GM23248 (cell line): ENCODE measurements around the gene DHRS3. TPM values are rescaled to one million over a fixed set of nuclear protein-coding genes. Genes with fewer than 3 reads are reported as not detected.
A peak's percentile ranks its signal among the peaks of the same experiment; 100 is the strongest.

ENCODE experiments used
- DNase-seq: peaks from one replicate; pipeline ENCODE4 v3.0.0-alpha.2; 2015
- H2AFZ ChIP-seq: fragments of 200-600 bp; sonication (generic); 2 replicates; pipeline ENCODE4 v1.6.1; 2016; ENCODE audit warnings: antibody characterized with exemption
- H3F3A ChIP-seq: fragments of 200-600 bp; sonication (generic); 2 replicates; pipeline ENCODE4 v1.6.1; 2016; ENCODE audit warnings: mild to moderate bottlenecking, antibody characterized with exemption, mixed run types; ENCODE audit not compliant: insufficient read depth
- H3K27ac ChIP-seq: fragments of 200-600 bp; sonication (generic); 2 replicates; pipeline ENCODE4 v1.5.1; 2016; ENCODE audit warnings: mild to moderate bottlenecking
- H3K27me3 ChIP-seq: fragments of 200-600 bp; sonication (generic); replicated peaks from 2 replicates; pipeline ENCODE4 v1.6.1; 2016; ENCODE audit warnings: mild to moderate bottlenecking; ENCODE audit not compliant: insufficient read depth
- H3K36me3 ChIP-seq: fragments of 200-600 bp; sonication (generic); 2 replicates; pipeline ENCODE4 v1.6.1; 2016; ENCODE audit warnings: low read depth, mild to moderate bottlenecking
- H3K4me1 ChIP-seq: fragments of 200-600 bp; sonication (generic); 2 replicates; pipeline ENCODE4 v1.6.1; 2016; ENCODE audit warnings: mild to moderate bottlenecking; ENCODE audit not compliant: insufficient read depth
- H3K4me2 ChIP-seq: fragments of 200-600 bp; sonication (generic); one replicate; pipeline ENCODE4 v1.6.1; 2016; ENCODE audit warnings: mild to moderate bottlenecking; ENCODE audit not compliant: unreplicated experiment
- H3K4me3 ChIP-seq: fragments of 200-600 bp; sonication (generic); 2 replicates; pipeline ENCODE4 v1.5.1; 2016; ENCODE audit warnings: mild to moderate bottlenecking
- H3K79me2 ChIP-seq: fragments of 200-600 bp; sonication (generic); 2 replicates; pipeline ENCODE4 v1.6.1; 2016; ENCODE audit warnings: mild to moderate bottlenecking; ENCODE audit not compliant: insufficient read depth
- H3K9ac ChIP-seq: fragments of 200-600 bp; sonication (generic); 2 replicates; pipeline ENCODE4 v1.6.1; 2016; ENCODE audit warnings: mild to moderate bottlenecking
- H3K9me2 ChIP-seq: fragments of 200-600 bp; sonication (generic); 2 replicates; pipeline ENCODE4 v1.6.1; 2016; ENCODE audit warnings: mixed run types, mild to moderate bottlenecking, moderate library complexity; ENCODE audit not compliant: insufficient read depth
- H3K9me3 ChIP-seq: fragments of 200-600 bp; sonication (generic); one replicate; pipeline ENCODE4 v1.6.1; 2017; ENCODE audit warnings: low read depth
- H4K20me1 ChIP-seq: fragments of 200-600 bp; sonication (generic); 2 replicates; pipeline ENCODE4 v1.6.0; 2016; ENCODE audit not compliant: insufficient read depth
- EZH2 ChIP-seq: fragments of 200-600 bp; sonication (generic); IDR thresholded peaks from 2 replicates; pipeline ENCODE4 v1.6.1; 2018; ENCODE audit warnings: antibody characterized with exemption, mild to moderate bottlenecking; ENCODE audit not compliant: insufficient read depth, poor library complexity, severe bottlenecking
- EZH2phosphoT487 ChIP-seq: fragments of 200-600 bp; sonication (generic); IDR thresholded peaks from 2 replicates; pipeline ENCODE4 v1.6.1; 2018; ENCODE audit warnings: antibody characterized with exemption, moderate library complexity, mild to moderate bottlenecking, low read depth; ENCODE audit not compliant: insufficient read depth
- WGBS, 2 experiments: methylation state at CpG; one replicate each; pipeline ENCODE4 v1.1.6; 2015 to 2017; ENCODE audit warnings: low lambda C conversion rate in 2 of 2, low coverage in 1 of 2; ENCODE audit errors: missing lambda C conversion rate in 2 of 2; 5-methylcytosine and 5-hydroxymethylcytosine counted together
- in situ Hi-C: fragments of 300-500 bp; cut with MboI; formaldehyde crosslinking; loops from 2 replicates; pipeline ENCODE4 v1.15.0; 2020
- microRNA-seq: library from miRNA; unstranded; fragments of <30 nt; microRNA quantifications from one replicate; pipeline ENCODE4, GENCODE V29; 2016; ENCODE audit warnings: borderline number of aligned reads
- polyA plus RNA-seq: library from polyadenylated mRNA; unstranded; fragments of >200 nt; fragmentation: Nextera tagmentation; extraction: Ambion mirVana; gene quantifications from 2 replicates; pipeline ENCODE4 v1.2.1, GENCODE V29; 2016
- small RNA-seq: library from RNA; depleted of rRNA; stranded (forward); fragments of <200 nt; gene quantifications from one replicate; pipeline ENCODE3, GENCODE V24; 2014; ENCODE audit warnings: low read depth, low replicate concordance
- total RNA-seq: library from RNA; depleted of rRNA; stranded (reverse); fragments of >200 nt; shearing (Covaris generic); gene quantifications from 2 replicates; pipeline ENCODE4 v1.2.3, GENCODE V29; 2014; rRNA removed

The DHRS3 gene
- total and polyA plus RNA-seq, 2 experiments from 2014 or later: 55.2 to 120 TPM

- H3F3A ChIP-seq: 0 out of 2 replicates have a peak, but pooled peaks cover 6% of the 10 kb centered on the region
- H3K9me3 ChIP-seq: no peaks in the 10 kb centered on the region
- H3K4me1 ChIP-seq: peaks cover 8% of the 10 kb centered on the region
- H3K4me2 ChIP-seq: peak overlapping the region; percentile 48
- H3K27ac ChIP-seq: no peak overlapping the region
- H3K9me2 ChIP-seq: no peaks in the 10 kb centered on the region
- no peak for TF ChIP-seq EZH2
- no peak for TF ChIP-seq EZH2phosphoT487
- H4K20me1 ChIP-seq: no peaks in the 10 kb centered on the region
- WGBS, 2 experiments: 11 to 15% methylated on average over 17 to 21 of the region's 21 CpGs
- no peak overlapping the region for H3K4me3 ChIP-seq
- H3K9ac ChIP-seq: peak overlapping the region; percentile 39
- no peaks in the 10 kb centered on the region for H3K36me3 ChIP-seq
- no peak overlapping the region for H2AFZ ChIP-seq
- DNase-seq: peak; percentile 84
- in situ Hi-C loops: no loop called here
- no peaks in the 10 kb centered on the region for H3K79me2 ChIP-seq
- H3K27me3 ChIP-seq: no peaks in the 10 kb centered on the region
Observed at GRCh38 chr1:12518931-12519692, 98.9 kb downstream of the DHRS3 start.

Small RNA genes lying within 50 kb of the gene (microRNA-seq; reads per million reads assigned to microRNA genes)
- not detected for gene MIR6730

Small RNA genes lying within 50 kb of the gene (small RNA-seq; reads per million reads assigned to genes)
- gene MIR6730 (not detected), gene RNU6ATAC18P (not detected)

Other genes with a start within 250 kb of the DHRS3 start
- gene AADACL4, start 25.9 kb upstream of the DHRS3 start, total RNA-seq: not detected in 2 replicates
- gene AADACL4, start 25.9 kb upstream of the DHRS3 start, polyA plus RNA-seq: not detected in 2 replicates
- gene AADACL3, start 97.9 kb upstream of the DHRS3 start, total RNA-seq: not detected in 2 replicates
- not detected in 2 replicates for gene AADACL3, start 97.9 kb upstream of the DHRS3 start, polyA plus RNA-seq
- gene CFAP107, start 128.0 kb upstream of the DHRS3 start, total RNA-seq: not detected in 2 replicates
- not detected in 2 replicates for gene CFAP107, start 128.0 kb upstream of the DHRS3 start, polyA plus RNA-seq
- gene PRAMEF12, start 155.5 kb upstream of the DHRS3 start, total RNA-seq: not detected in 2 replicates
- gene PRAMEF12, start 155.5 kb upstream of the DHRS3 start, polyA plus RNA-seq: not detected in 2 replicates
- gene PRAMEF1, start 173.2 kb upstream of the DHRS3 start, total RNA-seq: not detected in 2 replicates
- gene PRAMEF1, start 173.2 kb upstream of the DHRS3 start, polyA plus RNA-seq: not detected in 2 replicates
- gene PRAMEF11, start 213.2 kb upstream of the DHRS3 start, total RNA-seq: not detected in 2 replicates
- gene PRAMEF11, start 213.2 kb upstream of the DHRS3 start, polyA plus RNA-seq: not detected in 2 replicates
- gene HNRNPCL1, start 230.5 kb upstream of the DHRS3 start, total RNA-seq: not detected in 2 replicates
- gene HNRNPCL1, start 230.5 kb upstream of the DHRS3 start, polyA plus RNA-seq: not detected in 2 replicates
- not detected in 2 replicates for gene PRAMEF2, start 238.9 kb upstream of the DHRS3 start, total RNA-seq
- not detected in 2 replicates for gene PRAMEF2, start 238.9 kb upstream of the DHRS3 start, polyA plus RNA-seq